Ishikawa (cell line): ENCODE results near the gene KCNA5.

Experiments used
- CEBPB ChIP-seq: IDR thresholded peaks from 2 replicates; pipeline ENCODE4 v1.6.1; 2012
- CREB1 ChIP-seq: IDR thresholded peaks from 2 replicates; pipeline ENCODE4 v1.6.1; 2012; ENCODE audit warnings: low read depth
- EGR1 ChIP-seq: IDR thresholded peaks from 2 replicates; pipeline ENCODE4 v1.6.1; 2012
- EP300 ChIP-seq: IDR thresholded peaks from 2 replicates; pipeline ENCODE4 v1.6.1; 2012; ENCODE audit warnings: borderline replicate concordance
- FOXM1 ChIP-seq: IDR thresholded peaks from 2 replicates; pipeline ENCODE4 v1.6.1; 2012; ENCODE audit warnings: low read depth, borderline replicate concordance
- MAX ChIP-seq: IDR thresholded peaks from 2 replicates; pipeline ENCODE4 v1.6.1; 2012
- NFIC ChIP-seq: IDR thresholded peaks from 2 replicates; pipeline ENCODE4 v1.6.1; 2012
- RAD21 ChIP-seq: IDR thresholded peaks from 2 replicates; pipeline ENCODE4 v1.6.1; 2012; ENCODE audit warnings: low read depth
- REST ChIP-seq: IDR thresholded peaks from 2 replicates; pipeline ENCODE4 v1.6.1; 2012; ENCODE audit warnings: low read depth, mild to moderate bottlenecking
- TAF1 ChIP-seq: IDR thresholded peaks from 2 replicates; pipeline ENCODE4 v1.6.1; 2012; ENCODE audit warnings: low read depth, mild to moderate bottlenecking
- TCF12 ChIP-seq: IDR thresholded peaks from 2 replicates; pipeline ENCODE4 v1.6.1; 2012; ENCODE audit warnings: low read depth
- TEAD4 ChIP-seq: IDR thresholded peaks from 2 replicates; pipeline ENCODE4 v1.6.1; 2012
- USF1 ChIP-seq: IDR thresholded peaks from 2 replicates; pipeline ENCODE4 v1.6.1; 2012
- YY1 ChIP-seq: IDR thresholded peaks from 2 replicates; pipeline ENCODE4 v1.6.1; 2012; ENCODE audit warnings: low read depth
- ZBTB7A ChIP-seq: IDR thresholded peaks from 2 replicates; pipeline ENCODE4 v1.6.1; 2012; ENCODE audit warnings: low read depth

The KCNA5 gene

GRCh38 chr12:5043589-5044419 lies at the start of gene KCNA5:
TSS of gene KCNA5 (plus strand) at chr12:5043879. CDS start at chr12:5044148, 269 bp downstream.
- TF ChIP-seq CEBPB (no peak), FOXM1 (no peak), USF1 (no peak), YY1 (no peak), RAD21 (no peak), CREB1 (no peak), ZBTB7A (no peak), REST (no peak), NFIC (no peak), TCF12 (no peak), TAF1 (no peak), EGR1 (no peak), TEAD4 (no peak), EP300 (no peak), MAX (no peak)

- TF ChIP-seq RAD21 (no peak), CEBPB (no peak), FOXM1 (no peak), TEAD4 (no peak), TCF12 (no peak), MAX (no peak)
Observed at GRCh38 chr12:4994622-4995021, 49.1 kb upstream of the KCNA5 start.

- TF ChIP-seq NFIC (no peak), YY1 (no peak), EGR1 (no peak), CEBPB (no peak), TEAD4 (no peak), FOXM1 (no peak), EP300 (no peak), ZBTB7A (no peak), MAX (no peak), TCF12 (no peak), TAF1 (no peak), CREB1 (no peak), USF1 (no peak), RAD21 (no peak), REST (no peak)
Observed at GRCh38 chr12:4996714-4997113, 47.0 kb upstream of the KCNA5 start.

- TF ChIP-seq FOXM1 (no peak), MAX (no peak), RAD21 (no peak), EP300 (no peak), REST (no peak), CREB1 (no peak), TCF12 (no peak), TEAD4 (no peak)
Observed at GRCh38 chr12:4997939-4998338, 45.7 kb upstream of the KCNA5 start.
